Ovary (tissue), 3 donors: ENCODE measurements around the gene TTC31.

Experiments used
- EP300 ChIP-seq: sonication (generic); formaldehyde crosslinking; IDR thresholded peaks from one replicate; pipeline ENCODE4 v1.6.1; 2017; ENCODE audit warnings: antibody characterized with exemption
- POLR2A ChIP-seq: fragments of 450-650 bp; IDR thresholded peaks from one replicate; pipeline ENCODE4 v1.6.1; 2017; ENCODE audit warnings: antibody characterized with exemption, mild to moderate bottlenecking, moderate library complexity
- TF ChIP-seq, protein P1 (sequence below), 3 donors: fragments of 450-650 bp in 2 of 3; fragments of 200-600 bp in 1 of 3; IDR thresholded peaks; one replicate each; pipeline versions ENCODE4 v1.5.1 to v1.8.0; 2016 to 2022; ENCODE audit warnings: antibody characterized with exemption in 3 of 3, mild to moderate bottlenecking in 1 of 3
- donor health status: DM: no; HTN: no; CAD: no.

DNA sequence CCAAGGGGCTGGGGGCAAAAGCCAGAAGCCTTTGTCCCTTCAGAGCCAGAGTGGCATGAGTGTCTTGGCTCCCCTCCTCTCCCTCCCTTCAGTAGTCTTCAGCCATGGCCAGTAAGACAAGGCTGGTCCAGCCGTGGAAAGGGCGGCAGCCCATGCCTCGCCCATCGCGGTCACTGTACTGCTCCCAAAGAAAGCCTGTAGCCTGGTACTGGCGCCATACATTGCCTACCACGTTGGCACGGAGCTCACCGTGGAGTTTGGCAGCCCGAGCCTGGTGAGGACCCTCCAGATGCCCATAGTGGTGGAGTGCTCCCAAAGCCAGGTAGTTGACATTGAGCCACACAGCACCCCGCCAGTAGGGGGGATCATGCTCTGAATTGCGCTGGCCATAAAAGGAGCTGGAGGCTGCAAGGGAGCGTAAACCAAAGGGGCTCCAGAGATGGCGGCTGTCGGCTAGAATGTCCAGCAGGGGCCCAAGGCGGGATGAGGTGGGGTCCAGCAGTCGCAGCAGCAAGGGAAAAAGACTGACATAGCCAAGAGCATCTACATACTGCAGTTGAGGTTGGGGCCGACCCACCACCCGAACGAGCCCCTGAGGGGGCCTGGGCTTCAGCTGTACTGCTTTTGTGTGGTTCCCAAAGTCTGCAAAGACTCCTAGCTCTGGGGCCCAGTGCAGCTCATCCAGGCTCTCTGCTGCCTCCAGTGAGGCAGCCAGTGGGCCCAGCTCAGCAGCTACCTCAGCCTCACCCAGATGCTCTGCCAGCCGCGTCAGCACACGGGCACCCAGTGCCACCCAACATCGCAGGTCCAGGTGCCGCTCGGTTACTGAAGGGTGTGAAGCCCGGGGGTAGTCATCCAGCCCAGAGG lies 21.5 kb upstream of the TTC31 start:
- TF ChIP-seq, protein P1, sequence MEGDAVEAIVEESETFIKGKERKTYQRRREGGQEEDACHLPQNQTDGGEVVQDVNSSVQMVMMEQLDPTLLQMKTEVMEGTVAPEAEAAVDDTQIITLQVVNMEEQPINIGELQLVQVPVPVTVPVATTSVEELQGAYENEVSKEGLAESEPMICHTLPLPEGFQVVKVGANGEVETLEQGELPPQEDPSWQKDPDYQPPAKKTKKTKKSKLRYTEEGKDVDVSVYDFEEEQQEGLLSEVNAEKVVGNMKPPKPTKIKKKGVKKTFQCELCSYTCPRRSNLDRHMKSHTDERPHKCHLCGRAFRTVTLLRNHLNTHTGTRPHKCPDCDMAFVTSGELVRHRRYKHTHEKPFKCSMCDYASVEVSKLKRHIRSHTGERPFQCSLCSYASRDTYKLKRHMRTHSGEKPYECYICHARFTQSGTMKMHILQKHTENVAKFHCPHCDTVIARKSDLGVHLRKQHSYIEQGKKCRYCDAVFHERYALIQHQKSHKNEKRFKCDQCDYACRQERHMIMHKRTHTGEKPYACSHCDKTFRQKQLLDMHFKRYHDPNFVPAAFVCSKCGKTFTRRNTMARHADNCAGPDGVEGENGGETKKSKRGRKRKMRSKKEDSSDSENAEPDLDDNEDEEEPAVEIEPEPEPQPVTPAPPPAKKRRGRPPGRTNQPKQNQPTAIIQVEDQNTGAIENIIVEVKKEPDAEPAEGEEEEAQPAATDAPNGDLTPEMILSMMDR (IDR thresholded peaks at IDR 0.05) = no peak
- no peak for TF ChIP-seq EP300
- no peak for TF ChIP-seq POLR2A
